Neural cell (in vitro differentiated cells): ENCODE measurements around the gene RASSF8. TPM values are rescaled to one million over a fixed set of nuclear protein-coding genes. Genes with fewer than 3 reads are reported as not detected.

ENCODE experiments used
- H2AFZ ChIP-seq: fragments of 200-600, 300-800 bp; sonication (generic), shearing (Covaris generic); 2 replicates; pipeline ENCODE4 v1.6.0; 2014; ENCODE audit warnings: low read depth, mild to moderate bottlenecking, antibody characterized with exemption, low read length, moderate library complexity
- H3F3A ChIP-seq: fragments of 200-600 bp; shearing (Covaris generic); 2 replicates; pipeline ENCODE4 v1.6.1; 2016; ENCODE audit warnings: mild to moderate bottlenecking, moderate library complexity, mixed read lengths, antibody characterized with exemption, low read length; ENCODE audit not compliant: insufficient read depth, poor library complexity, severe bottlenecking
- H3K27ac ChIP-seq: fragments of 200-600, 300-800 bp; sonication (generic), shearing (Covaris generic); 2 replicates; pipeline ENCODE4 v1.5.1; 2014; ENCODE audit warnings: mild to moderate bottlenecking, low read length, moderate library complexity
- H3K27me3 ChIP-seq: fragments of 300-800, 200-600 bp; sonication (generic), shearing (Covaris generic); 2 replicates; pipeline ENCODE4 v1.6.0; 2014; ENCODE audit warnings: mild to moderate bottlenecking, low read depth, low read length, moderate library complexity; ENCODE audit not compliant: insufficient read depth
- H3K36me3 ChIP-seq: fragments of 300-800, 200-600 bp; sonication (generic), shearing (Covaris generic); 2 replicates; pipeline ENCODE4 v1.5.1; 2014; ENCODE audit warnings: mild to moderate bottlenecking, antibody characterized with exemption, low read length, moderate library complexity; ENCODE audit not compliant: insufficient read depth
- H3K4me2 ChIP-seq: fragments of 300-800, 200-600 bp; sonication (generic), shearing (Covaris generic); 2 replicates; pipeline ENCODE4 v1.6.0; 2014; ENCODE audit warnings: mild to moderate bottlenecking, low read length
- H3K4me3 ChIP-seq: fragments of 300-800, 200-600 bp; sonication (generic), shearing (Covaris generic); 2 replicates; pipeline ENCODE4 v1.5.1; 2014; ENCODE audit warnings: mild to moderate bottlenecking, low read length, moderate library complexity
- H3K79me2 ChIP-seq: fragments of 200-600 bp; shearing (Covaris generic); replicated peaks from 2 replicates; pipeline ENCODE4 v1.6.0; 2014; ENCODE audit warnings: mild to moderate bottlenecking, low read length, moderate library complexity; ENCODE audit not compliant: insufficient read depth
- H3K9ac ChIP-seq: fragments of 300-800, 200-600 bp; sonication (generic), shearing (Covaris generic); 2 replicates; pipeline ENCODE4 v1.6.1; 2016; ENCODE audit warnings: mild to moderate bottlenecking, low read length, mixed read lengths
- H3K9me2 ChIP-seq: fragments of 200-600 bp; shearing (Covaris generic); 2 replicates; pipeline ENCODE4 v1.6.1; 2016; ENCODE audit warnings: mild to moderate bottlenecking, low read length, mixed read lengths; ENCODE audit not compliant: insufficient read depth
- H3K9me3 ChIP-seq: fragments of 200-600, 300-800 bp; sonication (generic), shearing (Covaris generic); 2 replicates; pipeline ENCODE4 v1.6.1; 2016; ENCODE audit warnings: mild to moderate bottlenecking, mixed run types, low read length, moderate library complexity, mixed read lengths
- H4K20me1 ChIP-seq: fragments of 200-600 bp; shearing (Covaris generic); 2 replicates; pipeline ENCODE4 v1.6.1; 2016; ENCODE audit warnings: mild to moderate bottlenecking, mixed run types; ENCODE audit not compliant: insufficient read depth
- EP300 ChIP-seq: fragments of 450-650 bp; conservative IDR thresholded peaks from 2 replicates; pipeline ENCODE4 v1.6.1; 2014; ENCODE audit warnings: antibody characterized with exemption, mild to moderate bottlenecking, moderate library complexity; ENCODE audit not compliant: poor library complexity, severe bottlenecking
- EZH2 ChIP-seq: fragments of 200-600, 300-800 bp; shearing (Covaris generic), sonication (generic); IDR thresholded peaks from 2 replicates; pipeline ENCODE4 v1.6.1; 2014; ENCODE audit warnings: antibody characterized with exemption, low read length, borderline replicate concordance, mild to moderate bottlenecking; ENCODE audit not compliant: insufficient read depth, poor library complexity, severe bottlenecking
- MXI1 ChIP-seq: fragments of 450-650 bp; conservative IDR thresholded peaks from 2 replicates; pipeline ENCODE4 v1.6.1; 2014; ENCODE audit warnings: antibody characterized with exemption, mild to moderate bottlenecking; ENCODE audit not compliant: poor library complexity, severe bottlenecking
- POLR2AphosphoS5 ChIP-seq: IDR thresholded peaks from 2 replicates; pipeline ENCODE4 v1.6.1; 2012
- RAD21 ChIP-seq: fragments of 450-650 bp; conservative IDR thresholded peaks from 2 replicates; pipeline ENCODE4 v1.6.1; 2014; ENCODE audit warnings: antibody characterized with exemption, mild to moderate bottlenecking, moderate library complexity
- SMC3 ChIP-seq: fragments of 450-650 bp; conservative IDR thresholded peaks from 2 replicates; pipeline ENCODE4 v1.6.1; 2014; ENCODE audit warnings: antibody characterized with exemption, mild to moderate bottlenecking, moderate library complexity; ENCODE audit not compliant: poor library complexity
- TAF1 ChIP-seq: IDR thresholded peaks from 2 replicates; pipeline ENCODE4 v1.6.1; 2012; ENCODE audit warnings: low read depth
- polyA plus RNA-seq: library from polyadenylated mRNA; depleted of rRNA; stranded (reverse); fragments of >200 nt; gene quantifications from 2 replicates; pipeline ENCODE4 v1.2.3, GENCODE V29; 2014
- TF ChIP-seq, protein P1 (sequence below): IDR thresholded peaks from 2 replicates; pipeline ENCODE4 v1.6.1; 2012; ENCODE audit warnings: borderline replicate concordance
- TF ChIP-seq, protein P2 (sequence below): fragments of 450-650 bp; IDR thresholded peaks from 2 replicates; pipeline ENCODE4 v1.5.1; 2014; ENCODE audit warnings: antibody characterized with exemption, mild to moderate bottlenecking, moderate library complexity; ENCODE audit not compliant: poor library complexity, severe bottlenecking

RASSF8 gene
- polyA plus RNA-seq, 1 donor from 2014 or later, result 11.4 TPM

DNA sequence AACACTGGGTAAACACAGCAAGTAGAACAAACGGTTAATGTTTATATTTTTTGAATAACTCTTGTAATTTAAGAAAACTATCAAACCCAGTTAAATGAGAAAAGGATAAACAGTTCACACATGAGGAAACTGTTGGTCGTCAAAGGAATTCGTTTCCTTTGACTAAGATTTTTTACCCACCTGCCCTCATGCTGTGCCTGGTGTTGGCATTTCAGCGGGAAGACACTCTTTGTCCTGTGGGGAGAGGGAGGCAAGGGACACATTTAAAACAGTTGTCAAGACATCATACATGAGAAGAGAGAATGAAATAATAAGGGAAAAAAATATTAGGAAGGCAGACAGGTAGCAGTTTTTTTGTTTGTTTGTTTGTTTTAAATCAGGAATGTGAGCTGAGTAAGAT is 95.9 kb downstream of the RASSF8 start:
- Histone ChIP-seq H3F3A (no peaks in the 10 kb centered on the region), H3K27ac (no peak overlapping the region), H3K9me3 (no peaks in the 10 kb centered on the region), H3K79me2 (no peaks in the 10 kb centered on the region), H3K36me3 (no peaks in the 10 kb centered on the region), H3K9ac (no peak overlapping the region), H3K9me2 (no peaks in the 10 kb centered on the region), H3K4me3 (no peak overlapping the region), H3K27me3 (no peaks in the 10 kb centered on the region), H2AFZ (no peak overlapping the region), H3K4me2 (no peak overlapping the region), H4K20me1 (no peaks in the 10 kb centered on the region)
- TF ChIP-seq, protein P1, sequence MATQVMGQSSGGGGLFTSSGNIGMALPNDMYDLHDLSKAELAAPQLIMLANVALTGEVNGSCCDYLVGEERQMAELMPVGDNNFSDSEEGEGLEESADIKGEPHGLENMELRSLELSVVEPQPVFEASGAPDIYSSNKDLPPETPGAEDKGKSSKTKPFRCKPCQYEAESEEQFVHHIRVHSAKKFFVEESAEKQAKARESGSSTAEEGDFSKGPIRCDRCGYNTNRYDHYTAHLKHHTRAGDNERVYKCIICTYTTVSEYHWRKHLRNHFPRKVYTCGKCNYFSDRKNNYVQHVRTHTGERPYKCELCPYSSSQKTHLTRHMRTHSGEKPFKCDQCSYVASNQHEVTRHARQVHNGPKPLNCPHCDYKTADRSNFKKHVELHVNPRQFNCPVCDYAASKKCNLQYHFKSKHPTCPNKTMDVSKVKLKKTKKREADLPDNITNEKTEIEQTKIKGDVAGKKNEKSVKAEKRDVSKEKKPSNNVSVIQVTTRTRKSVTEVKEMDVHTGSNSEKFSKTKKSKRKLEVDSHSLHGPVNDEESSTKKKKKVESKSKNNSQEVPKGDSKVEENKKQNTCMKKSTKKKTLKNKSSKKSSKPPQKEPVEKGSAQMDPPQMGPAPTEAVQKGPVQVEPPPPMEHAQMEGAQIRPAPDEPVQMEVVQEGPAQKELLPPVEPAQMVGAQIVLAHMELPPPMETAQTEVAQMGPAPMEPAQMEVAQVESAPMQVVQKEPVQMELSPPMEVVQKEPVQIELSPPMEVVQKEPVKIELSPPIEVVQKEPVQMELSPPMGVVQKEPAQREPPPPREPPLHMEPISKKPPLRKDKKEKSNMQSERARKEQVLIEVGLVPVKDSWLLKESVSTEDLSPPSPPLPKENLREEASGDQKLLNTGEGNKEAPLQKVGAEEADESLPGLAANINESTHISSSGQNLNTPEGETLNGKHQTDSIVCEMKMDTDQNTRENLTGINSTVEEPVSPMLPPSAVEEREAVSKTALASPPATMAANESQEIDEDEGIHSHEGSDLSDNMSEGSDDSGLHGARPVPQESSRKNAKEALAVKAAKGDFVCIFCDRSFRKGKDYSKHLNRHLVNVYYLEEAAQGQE, result no peak
- TF ChIP-seq POLR2AphosphoS5, result no peak

DNA sequence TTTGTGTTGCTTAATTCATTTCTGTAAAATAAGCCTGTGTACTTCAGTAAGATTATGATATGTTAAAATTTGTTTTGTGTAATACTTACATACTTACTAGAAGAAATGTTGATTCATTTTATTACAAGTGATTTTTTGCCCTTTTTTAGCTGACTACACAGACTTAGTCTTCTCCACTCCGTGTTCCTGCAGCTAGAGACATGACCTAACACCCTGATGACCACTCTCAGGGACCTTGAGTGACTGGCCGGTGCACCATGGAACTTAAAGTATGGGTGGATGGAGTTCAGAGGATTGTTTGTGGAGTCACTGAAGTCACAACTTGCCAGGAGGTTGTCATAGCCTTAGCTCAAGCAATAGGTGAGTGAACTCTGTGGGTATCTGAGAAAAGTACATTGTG is 96.6 kb downstream of the RASSF8 start:
- Histone ChIP-seq H3K4me3 (no peak overlapping the region), H3K9me2 (no peaks in the 10 kb centered on the region), H3K9me3 (no peaks in the 10 kb centered on the region), H3K27ac (no peak overlapping the region), H3K27me3 (no peaks in the 10 kb centered on the region), H2AFZ (no peak overlapping the region), H4K20me1 (no peaks in the 10 kb centered on the region), H3K36me3 (no peaks in the 10 kb centered on the region), H3K4me2 (no peak overlapping the region), H3K79me2 (no peaks in the 10 kb centered on the region), H3F3A (no peaks in the 10 kb centered on the region), H3K9ac (no peak overlapping the region)
- TF ChIP-seq EP300, result no peak
- TF ChIP-seq SMC3, result no peak
- TF ChIP-seq, protein P2, sequence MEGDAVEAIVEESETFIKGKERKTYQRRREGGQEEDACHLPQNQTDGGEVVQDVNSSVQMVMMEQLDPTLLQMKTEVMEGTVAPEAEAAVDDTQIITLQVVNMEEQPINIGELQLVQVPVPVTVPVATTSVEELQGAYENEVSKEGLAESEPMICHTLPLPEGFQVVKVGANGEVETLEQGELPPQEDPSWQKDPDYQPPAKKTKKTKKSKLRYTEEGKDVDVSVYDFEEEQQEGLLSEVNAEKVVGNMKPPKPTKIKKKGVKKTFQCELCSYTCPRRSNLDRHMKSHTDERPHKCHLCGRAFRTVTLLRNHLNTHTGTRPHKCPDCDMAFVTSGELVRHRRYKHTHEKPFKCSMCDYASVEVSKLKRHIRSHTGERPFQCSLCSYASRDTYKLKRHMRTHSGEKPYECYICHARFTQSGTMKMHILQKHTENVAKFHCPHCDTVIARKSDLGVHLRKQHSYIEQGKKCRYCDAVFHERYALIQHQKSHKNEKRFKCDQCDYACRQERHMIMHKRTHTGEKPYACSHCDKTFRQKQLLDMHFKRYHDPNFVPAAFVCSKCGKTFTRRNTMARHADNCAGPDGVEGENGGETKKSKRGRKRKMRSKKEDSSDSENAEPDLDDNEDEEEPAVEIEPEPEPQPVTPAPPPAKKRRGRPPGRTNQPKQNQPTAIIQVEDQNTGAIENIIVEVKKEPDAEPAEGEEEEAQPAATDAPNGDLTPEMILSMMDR, result no peak
- TF ChIP-seq, protein P1, result no peak
- TF ChIP-seq TAF1, result no peak
- no peak for TF ChIP-seq MXI1
- TF ChIP-seq RAD21, result no peak
- no peak for TF ChIP-seq POLR2AphosphoS5
- TF ChIP-seq EZH2, result no peak
